Dermis blood vessel endothelial cell (primary cell): ENCODE data around the gene LRRC59. TPM values are rescaled to one million over a fixed set of nuclear protein-coding genes. Genes with fewer than 3 reads are reported as not detected.
"Not testable (repeated sequence)": the region's sequence is repeated elsewhere in the genome, so short reads cannot be mapped to it uniquely, and the experiment has no call there.

ENCODE experiments used
- DNase-seq: peaks from one replicate; pipeline ENCODE4 v3.0.0; 2010
- total RNA-seq: library from RNA; depleted of rRNA; stranded (reverse); fragments of >200 nt; gene quantifications from 2 replicates; pipeline ENCODE4 v1.2.3, GENCODE V29; 2014

The LRRC59 gene
- total RNA-seq, 1 donor from 2014 or later = 118 TPM

GRCh38 chr17:50345432-50346312 is 51.7 kb downstream of the LRRC59 start, which contains the start of gene XYLT2:
TSS of gene XYLT2 (plus strand) at chr17:50346126. CDS start at chr17:50346141, 15 bp downstream.
- peak; percentile 88 for DNase-seq

GRCh38 chr17:50344731-50345365 is 52.5 kb downstream of the LRRC59 start:
- DNase-seq = no peak

DNA sequence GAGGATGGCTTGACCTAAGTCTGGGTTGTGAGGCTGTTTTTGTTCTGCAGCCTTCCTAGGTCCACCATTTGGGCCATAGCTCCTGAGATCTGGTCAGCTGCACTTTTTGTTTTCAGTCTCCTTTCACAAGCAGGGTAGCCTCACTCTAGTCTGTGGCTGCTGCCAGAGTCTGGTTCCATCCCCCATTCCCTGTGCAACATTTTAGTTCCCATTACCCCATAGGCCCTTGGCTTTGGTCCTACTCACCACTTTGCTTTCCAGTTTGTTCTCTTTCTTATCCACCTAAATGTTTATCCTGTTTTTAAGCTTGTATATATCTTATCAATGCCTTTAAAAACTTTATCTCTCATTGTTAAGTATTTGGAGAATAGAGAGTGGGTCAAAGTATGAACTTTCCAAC is 57.9 kb downstream of the LRRC59 start:
- no peak for DNase-seq

DNA sequence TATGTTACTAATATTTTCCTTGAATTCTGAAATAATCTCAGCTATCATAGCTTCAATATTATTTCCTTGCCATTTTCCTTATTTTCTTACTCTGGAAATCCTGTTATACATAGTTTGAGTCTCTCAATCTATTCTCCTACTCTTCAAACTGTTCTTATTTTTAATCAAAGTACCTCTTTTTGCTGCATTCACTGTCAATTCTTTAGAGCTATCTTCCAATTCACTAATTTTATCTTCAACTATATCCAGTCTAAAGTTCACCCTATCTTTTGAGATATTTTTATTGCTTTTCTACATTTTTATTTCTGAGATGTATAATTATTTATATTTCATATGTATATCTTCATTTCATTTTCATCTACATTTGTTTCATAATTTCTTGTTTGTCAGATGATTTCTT is 58.7 kb downstream of the LRRC59 start:
- DNase-seq = no peak

- DNase-seq = no peak
Measured at GRCh38 chr17:50337956-50338355, 59.4 kb downstream of the LRRC59 start.

DNA sequence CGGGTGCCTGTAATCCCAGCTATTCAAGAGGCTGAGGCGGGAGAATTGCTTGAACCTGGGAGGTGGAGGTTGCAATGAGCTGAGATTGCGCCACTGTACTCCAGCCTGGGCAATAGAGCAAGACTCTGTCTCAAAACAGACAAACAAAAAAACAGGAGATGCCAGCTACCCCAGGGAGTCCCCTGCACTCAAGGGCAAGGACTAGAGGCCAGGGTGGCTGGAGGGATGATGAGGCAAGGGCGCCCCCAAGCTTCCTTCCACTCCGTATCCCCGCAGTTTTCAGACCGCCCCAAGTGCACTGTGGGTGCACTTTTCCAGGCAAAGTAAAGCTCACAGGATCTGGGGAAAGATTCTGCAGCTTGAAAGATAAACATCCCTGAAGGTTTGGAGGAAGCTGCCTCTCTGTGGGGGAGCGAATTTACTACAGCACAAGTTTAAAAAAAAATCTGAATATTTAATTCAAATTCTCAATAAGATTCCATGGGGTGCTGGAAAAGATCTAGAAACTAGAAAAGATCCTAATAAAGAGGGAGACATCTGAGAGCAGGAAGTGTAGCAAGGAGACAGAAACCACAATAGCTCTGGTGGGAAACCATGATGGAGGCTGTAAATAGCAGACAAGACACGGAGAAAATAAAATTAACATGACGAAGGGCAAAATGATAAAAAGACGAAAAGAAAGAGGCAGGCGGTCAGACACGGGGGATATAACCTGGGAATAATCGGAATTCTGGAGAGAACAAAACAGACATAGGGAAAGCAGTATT is 63.8 kb downstream of the LRRC59 start:
- not testable (repeated sequence) for DNase-seq

GRCh38 chr17:50332196-50332595 is 65.1 kb downstream of the LRRC59 start:
- DNase-seq = no peak

Other genes starting within 250 kb of the LRRC59 start
- 35.2 and 45.8 TPM in 2 replicates for gene PPP1R9B, start 246.8 kb downstream of the LRRC59 start, total RNA-seq
- gene SGCA, start 231.5 kb downstream of the LRRC59 start, total RNA-seq = not detected in 2 replicates
- gene COL1A1, start 195.9 kb downstream of the LRRC59 start, total RNA-seq = 4.2 and 12.6 TPM in 2 replicates
- 0.17 and 0.19 TPM in 2 replicates for gene TMEM92, start 123.1 kb downstream of the LRRC59 start, total RNA-seq
- gene XYLT2, start 51.4 kb downstream of the LRRC59 start, total RNA-seq = 26.5 and 31.8 TPM in 2 replicates
- 35.4 and 70.3 TPM in 2 replicates for gene MRPL27, start 24.3 kb downstream of the LRRC59 start, total RNA-seq
- 1.0 and 4.6 TPM in 2 replicates for gene EME1, start 24.3 kb downstream of the LRRC59 start, total RNA-seq
- 10.1 and 15.5 TPM in 2 replicates for gene ACSF2, start 28.7 kb upstream of the LRRC59 start, total RNA-seq
- not detected in 2 replicates for gene CHAD, start 71.4 kb upstream of the LRRC59 start, total RNA-seq
- 15.9 and 18.2 TPM in 2 replicates for gene RSAD1, start 81.3 kb upstream of the LRRC59 start, total RNA-seq
- gene MYCBPAP, start 110.9 kb upstream of the LRRC59 start, total RNA-seq = 0.34 and 0.42 TPM in 2 replicates
- under 0.01 TPM in 1 of 2 replicates, not detected in the other for gene EPN3, start 135.2 kb upstream of the LRRC59 start, total RNA-seq
- gene SPATA20, start 149.7 kb upstream of the LRRC59 start, total RNA-seq = 36.8 and 43.6 TPM in 2 replicates
- not detected in 2 replicates for gene CACNA1G, start 163.2 kb upstream of the LRRC59 start, total RNA-seq
- gene ABCC3, start 237.4 kb upstream of the LRRC59 start, total RNA-seq = 1.3 and 2.7 TPM in 2 replicates